ENCODE data around the gene PCMTD2.

GRCh38 chr20:64266988-64267387 is 11.4 kb downstream of the PCMTD2 start:
- TF ChIP-seq POLR2AphosphoS5 (IDR thresholded peaks at IDR 0.05) (no peak), CTCF (IDR thresholded peaks at IDR 0.05) (no peak), POLR2A (IDR thresholded peaks at IDR 0.05; ENCODE audit: low read depth) (no peak), EP300 (IDR thresholded peaks at IDR 0.05) (no peak)
